Trophoblast cell (in vitro differentiated cells and primary cell): ENCODE measurements around the gene ZBTB21.

Experiments used
- DNase-seq, 2 donors: peaks; one replicate each; pipeline ENCODE4 v3.0.0-alpha.2; 2016
- H2AFZ ChIP-seq: 2 replicates; pipeline ENCODE4 v1.6.1; 2013; ENCODE audit warnings: low read length, moderate library complexity, mild to moderate bottlenecking; ENCODE audit not compliant: insufficient read depth, poor library complexity
- H2AK5ac ChIP-seq: 2 replicates; pipeline ENCODE4 v1.6.1; 2013; ENCODE audit warnings: mild to moderate bottlenecking, low read length
- H2BK120ac ChIP-seq: 2 replicates; pipeline ENCODE4 v1.6.1; 2013; ENCODE audit warnings: low read length, mild to moderate bottlenecking, moderate library complexity; ENCODE audit not compliant: insufficient read depth, poor library complexity
- H2BK12ac ChIP-seq: 2 replicates; pipeline ENCODE4 v1.6.1; 2013; ENCODE audit warnings: mild to moderate bottlenecking, low read length, moderate library complexity
- H2BK5ac ChIP-seq: 2 replicates; pipeline ENCODE4 v1.6.1; 2013; ENCODE audit warnings: low read length, low read depth, moderate library complexity, mild to moderate bottlenecking; ENCODE audit not compliant: poor library complexity
- H3K14ac ChIP-seq: 2 replicates; pipeline ENCODE4 v1.6.1; 2013; ENCODE audit warnings: mild to moderate bottlenecking, low read length
- H3K18ac ChIP-seq: 2 replicates; pipeline ENCODE4 v1.6.1; 2013; ENCODE audit warnings: mild to moderate bottlenecking, low read length
- H3K23ac ChIP-seq: 2 replicates; pipeline ENCODE4 v1.6.1; 2013; ENCODE audit warnings: low read length
- H3K27ac ChIP-seq: 2 replicates; pipeline ENCODE4 v1.5.1; 2013; ENCODE audit warnings: low read depth, mild to moderate bottlenecking, inconsistent platforms, low read length, moderate library complexity
- H3K27me3 ChIP-seq: 2 replicates; pipeline ENCODE4 v1.6.1; 2013; ENCODE audit warnings: inconsistent platforms, mild to moderate bottlenecking, low read length, moderate library complexity; ENCODE audit not compliant: insufficient read depth
- H3K36me3 ChIP-seq, 2 experiments: 1 replicate in 1 of 2; 2 replicates in 1 of 2; pipeline ENCODE4 v1.6.1; 2013; ENCODE audit warnings: low read length in 2 of 2, mild to moderate bottlenecking in 2 of 2, moderate library complexity in 1 of 2; ENCODE audit not compliant: insufficient read depth in 2 of 2, control insufficient read depth in 1 of 2
- H3K4ac ChIP-seq: 2 replicates; pipeline ENCODE4 v1.6.1; 2013; ENCODE audit warnings: low read depth, mild to moderate bottlenecking, low read length, moderate library complexity
- H3K4me1 ChIP-seq, 2 experiments: 1 replicate in 1 of 2; 2 replicates in 1 of 2; pipeline ENCODE4 v1.6.1; 2013; ENCODE audit warnings: low read length in 2 of 2, mild to moderate bottlenecking in 2 of 2, moderate library complexity in 1 of 2; ENCODE audit not compliant: insufficient read depth in 2 of 2, control insufficient read depth in 1 of 2
- H3K4me2 ChIP-seq: 2 replicates; pipeline ENCODE4 v1.6.1; 2013; ENCODE audit warnings: inconsistent platforms, mild to moderate bottlenecking, low read length, moderate library complexity
- H3K4me3 ChIP-seq: 2 replicates; pipeline ENCODE4 v1.5.1; 2013; ENCODE audit warnings: mild to moderate bottlenecking, low read depth, low read length, inconsistent platforms
- H3K79me1 ChIP-seq: one replicate; pipeline ENCODE4 v1.6.1; 2013; ENCODE audit warnings: low read length
- H3K79me2 ChIP-seq: 2 replicates; pipeline ENCODE4 v1.6.1; 2013; ENCODE audit warnings: low read length, mild to moderate bottlenecking; ENCODE audit not compliant: control insufficient read depth, insufficient read depth, poor library complexity
- H3K9ac ChIP-seq: 2 replicates; pipeline ENCODE4 v1.6.1; 2013; ENCODE audit warnings: mild to moderate bottlenecking, low read length
- H3K9me3 ChIP-seq: 2 replicates; pipeline ENCODE4 v1.6.1; 2013; ENCODE audit warnings: low read depth, mild to moderate bottlenecking, control low read depth, inconsistent platforms, low read length; ENCODE audit not compliant: insufficient read depth
- H4K12ac ChIP-seq: 2 replicates; pipeline ENCODE4 v1.6.1; 2013; ENCODE audit warnings: low read depth, mild to moderate bottlenecking, low read length, moderate library complexity
- H4K8ac ChIP-seq: 2 replicates; pipeline ENCODE4 v1.6.1; 2013; ENCODE audit warnings: low read depth, mild to moderate bottlenecking, low read length, moderate library complexity
- H4K91ac ChIP-seq: one replicate; pipeline ENCODE4 v1.6.1; 2013; ENCODE audit warnings: low read depth, mild to moderate bottlenecking, low read length, moderate library complexity
- WGBS: extraction: QIAGEN DNeasy Blood & Tissue Kit; methylation state at CpG from one replicate; pipeline ENCODE4 v1.1.7; 2013; ENCODE audit warnings: missing lambda C conversion rate; ENCODE audit not compliant: insufficient read length, insufficient coverage; ENCODE audit errors: extremely low coverage; 5-methylcytosine and 5-hydroxymethylcytosine counted together

ZBTB21 gene

DNA sequence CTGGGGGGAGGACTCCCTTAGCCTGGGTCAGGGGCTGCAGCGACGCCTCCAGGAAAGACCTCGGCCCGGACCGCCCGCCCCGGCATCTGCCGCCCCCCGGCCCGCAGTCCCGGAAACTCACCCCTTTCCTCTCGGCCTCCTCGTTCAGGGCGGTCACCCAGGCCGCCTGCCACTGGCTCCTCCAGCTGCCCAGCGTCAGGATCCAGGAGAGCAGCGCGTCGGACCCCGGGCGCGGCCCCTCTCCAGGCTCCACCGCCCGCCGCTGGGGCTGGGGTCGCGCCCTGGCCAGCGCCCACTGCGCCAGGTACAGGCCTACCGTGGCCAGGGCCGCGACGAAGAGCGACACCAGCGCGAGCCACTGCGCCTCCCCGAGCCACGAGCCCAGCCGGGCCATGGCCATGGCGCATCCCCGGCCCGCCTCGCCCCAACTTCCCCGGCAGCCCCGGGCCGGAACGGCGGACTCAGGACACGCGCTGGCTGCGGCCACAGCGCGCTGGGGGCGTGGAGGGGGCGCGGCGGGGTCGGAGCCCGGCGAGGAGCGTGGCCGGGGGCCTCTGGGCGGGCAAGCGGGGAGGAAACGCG, 56.8 kb downstream of the ZBTB21 start:
- H4K8ac ChIP-seq, result peak overlapping the region; percentile 45
- no peak overlapping the region for H3K23ac ChIP-seq
- H3K79me2 ChIP-seq, result peaks cover 3% of the 10 kb centered on the region
- peaks cover 13 to 31% of the 10 kb centered on the region in 2 experiments for H3K4me1 ChIP-seq
- no peaks in the 10 kb centered on the region for H3K27me3 ChIP-seq
- peak overlapping the region; percentile 9 for H2AK5ac ChIP-seq
- H4K12ac ChIP-seq, result no peak overlapping the region
- whole genome bisulfite sequencing, result no CpG with 5 or more reads among the region's 67 CpGs
- peaks cover 4% of the 10 kb centered on the region for H3K9me3 ChIP-seq
- peak overlapping the region; percentile 58 for H3K18ac ChIP-seq
- H3K79me1 ChIP-seq, result peaks cover 3% of the 10 kb centered on the region
- no peak overlapping the region for H2BK5ac ChIP-seq
- H3K4ac ChIP-seq, result peak overlapping the region; percentile 10
- H3K27ac ChIP-seq, result no peak overlapping the region
- no peak overlapping the region for H2BK120ac ChIP-seq
- H3K4me3 ChIP-seq, result peak overlapping the region; percentile 72
- peak overlapping the region; percentile 52 for H2AFZ ChIP-seq
- no peak overlapping the region for H3K9ac ChIP-seq
- H3K36me3 ChIP-seq, result no peaks in the 10 kb centered on the region
- no peak for DNase-seq
- H4K91ac ChIP-seq, result peak overlapping the region; percentile 52
- peak overlapping the region; percentile 25 for H2BK12ac ChIP-seq
- peak overlapping the region; percentile 48 for H3K14ac ChIP-seq
- H3K4me2 ChIP-seq, result peak overlapping the region; percentile 89

DNA sequence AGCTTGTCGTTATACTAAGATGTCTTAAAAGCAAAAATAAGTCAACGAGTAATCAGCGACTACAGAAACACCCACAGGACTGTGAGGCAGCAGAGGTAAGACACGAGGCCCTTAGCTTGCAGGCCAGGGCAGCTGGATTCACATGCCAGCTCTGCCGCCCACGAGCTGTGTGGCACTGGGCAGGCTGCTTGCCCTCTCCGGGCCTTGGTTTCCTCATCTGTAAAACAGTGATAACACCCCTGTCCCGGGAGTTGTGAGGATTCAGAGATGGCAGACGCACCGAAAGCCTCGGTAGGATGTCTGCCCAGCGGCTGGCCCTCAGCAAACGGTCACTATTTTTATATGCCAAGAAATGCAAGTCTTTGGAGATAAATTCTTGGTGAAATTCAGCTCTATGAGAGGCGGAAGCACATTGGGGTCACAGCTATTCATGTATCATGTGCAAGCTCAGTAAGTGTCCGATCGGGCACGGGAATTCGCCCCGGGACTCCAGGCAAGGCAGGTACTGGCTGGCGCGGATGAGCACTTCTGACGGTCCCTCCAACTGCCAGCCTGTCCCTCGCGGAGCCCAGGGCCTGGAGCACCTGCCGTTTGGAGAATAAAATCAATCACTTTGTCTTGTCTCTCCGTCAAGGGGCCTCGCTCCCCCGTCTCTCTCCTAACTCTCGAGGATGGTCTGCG, 57.5 kb downstream of the ZBTB21 start:
- no peak overlapping the region for H3K9ac ChIP-seq
- no peak overlapping the region for H3K14ac ChIP-seq
- no peak overlapping the region for H2AK5ac ChIP-seq
- H3K27ac ChIP-seq, result no peak overlapping the region
- peak overlapping the region; percentile 89 for H3K4me2 ChIP-seq
- H2BK120ac ChIP-seq, result no peak overlapping the region
- H3K79me1 ChIP-seq, result peaks cover 3% of the 10 kb centered on the region
- H3K23ac ChIP-seq, result no peak overlapping the region
- peak in 1 of 2 donors; percentile 21 for DNase-seq
- H3K4me3 ChIP-seq, result no peak overlapping the region
- no CpG with 5 or more reads among the region's 30 CpGs for WGBS
- no peak overlapping the region for H4K8ac ChIP-seq
- peaks cover 3% of the 10 kb centered on the region for H3K79me2 ChIP-seq
- H3K9me3 ChIP-seq, result peaks cover 4% of the 10 kb centered on the region
- no peak overlapping the region for H2BK5ac ChIP-seq
- peak overlapping the region; percentile 52 for H2AFZ ChIP-seq
- no peak overlapping the region for H3K18ac ChIP-seq
- no peak overlapping the region for H4K12ac ChIP-seq
- no peak overlapping the region for H2BK12ac ChIP-seq
- H3K4me1 ChIP-seq, result peaks cover 10 to 27% of the 10 kb centered on the region in 2 experiments
- no peaks in the 10 kb centered on the region for H3K36me3 ChIP-seq
- H3K27me3 ChIP-seq, result no peaks in the 10 kb centered on the region
- H4K91ac ChIP-seq, result no peak overlapping the region
- no peak overlapping the region for H3K4ac ChIP-seq

DNA sequence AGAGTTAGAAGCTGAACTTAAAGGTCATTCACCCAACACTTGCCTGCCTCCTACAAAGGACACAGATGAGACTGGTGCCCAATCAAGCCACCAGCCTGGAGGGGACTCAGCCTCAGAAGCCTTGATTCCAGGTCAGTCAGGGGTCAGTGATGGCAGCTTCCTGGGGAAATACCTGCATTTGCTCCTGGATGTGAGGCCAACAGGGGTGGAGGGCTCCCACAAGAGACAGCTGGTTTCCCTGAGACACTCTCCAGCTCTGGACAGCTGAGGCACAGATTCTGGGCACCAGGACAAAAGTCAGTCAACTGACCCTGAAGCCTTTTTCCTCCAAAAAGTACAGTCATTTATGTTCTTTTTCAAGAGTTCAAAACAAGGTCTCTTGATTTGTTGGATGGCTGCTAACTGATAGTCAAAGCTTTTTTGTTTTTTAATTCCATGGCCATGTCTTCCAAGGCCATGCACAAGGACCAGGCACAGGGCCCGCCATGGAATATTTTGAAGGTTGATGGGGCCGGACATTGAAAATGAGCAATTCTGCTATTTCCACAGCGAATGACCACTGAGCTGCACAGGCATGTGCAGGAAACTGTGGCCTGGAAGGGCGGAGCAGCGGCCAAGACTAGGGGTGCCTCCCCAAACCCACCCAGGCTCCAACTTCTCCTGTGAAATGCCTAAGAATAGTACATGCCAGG, 58.1 kb downstream of the ZBTB21 start:
- no peak for DNase-seq
- Histone ChIP-seq H3K4me1 (peaks cover 7 to 22% of the 10 kb centered on the region in 2 experiments), H3K9ac (no peak overlapping the region), H2BK5ac (no peak overlapping the region), H3K79me2 (peaks cover 3% of the 10 kb centered on the region), H3K18ac (no peak overlapping the region), H3K79me1 (peaks cover 3% of the 10 kb centered on the region), H3K27ac (no peak overlapping the region), H2AFZ (no peak overlapping the region), H3K14ac (no peak overlapping the region), H4K12ac (no peak overlapping the region), H3K23ac (no peak overlapping the region), H4K91ac (no peak overlapping the region), H2BK120ac (no peak overlapping the region), H3K9me3 (peaks cover 4% of the 10 kb centered on the region), H2BK12ac (no peak overlapping the region), H3K4me3 (no peak overlapping the region), H3K36me3 (no peaks in the 10 kb centered on the region), H3K27me3 (no peaks in the 10 kb centered on the region), H3K4ac (no peak overlapping the region), H2AK5ac (no peak overlapping the region), H4K8ac (no peak overlapping the region), H3K4me2 (no peak overlapping the region)
- WGBS, result no CpG with 5 or more reads among the region's 5 CpGs

DNA sequence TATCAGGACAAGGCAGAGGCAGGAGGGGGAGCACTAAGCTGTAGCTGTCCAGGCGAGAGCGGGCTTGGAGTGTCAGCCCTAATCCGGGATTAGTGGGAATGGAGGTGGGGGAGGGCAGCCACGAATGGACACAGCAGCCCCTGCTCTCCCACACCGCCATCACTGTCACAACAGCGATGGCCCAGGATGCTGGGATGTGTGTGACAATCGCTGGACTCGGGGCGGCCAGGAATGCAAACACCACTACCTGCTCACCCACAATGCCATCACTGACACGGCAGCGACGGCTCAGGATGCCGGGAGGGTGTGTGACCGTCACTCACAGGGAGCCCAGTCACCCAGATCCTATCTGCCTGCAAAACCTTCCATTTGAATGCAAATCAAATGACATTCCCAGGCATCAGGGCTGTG, 59.2 kb downstream of the ZBTB21 start:
- H2BK5ac ChIP-seq, result no peak overlapping the region
- no peak overlapping the region for H2AFZ ChIP-seq
- no peak overlapping the region for H3K4ac ChIP-seq
- DNase-seq, result no peak
- H4K91ac ChIP-seq, result no peak overlapping the region
- no peak overlapping the region for H3K23ac ChIP-seq
- peaks cover 4% of the 10 kb centered on the region for H3K9me3 ChIP-seq
- H3K9ac ChIP-seq, result no peak overlapping the region
- H3K36me3 ChIP-seq, result no peaks in the 10 kb centered on the region
- no peak overlapping the region for H2BK120ac ChIP-seq
- no peak overlapping the region for H3K14ac ChIP-seq
- no peaks in the 10 kb centered on the region for H3K27me3 ChIP-seq
- no peak overlapping the region for H2AK5ac ChIP-seq
- no peak overlapping the region for H4K12ac ChIP-seq
- H3K79me2 ChIP-seq, result peaks cover 3% of the 10 kb centered on the region
- H3K79me1 ChIP-seq, result peaks cover 3% of the 10 kb centered on the region
- no peak overlapping the region for H4K8ac ChIP-seq
- no peak overlapping the region for H3K4me2 ChIP-seq
- WGBS, result no CpG with 5 or more reads among the region's 14 CpGs
- no peak overlapping the region for H2BK12ac ChIP-seq
- H3K4me3 ChIP-seq, result no peak overlapping the region
- peaks cover 5 to 16% of the 10 kb centered on the region in 2 experiments for H3K4me1 ChIP-seq
- no peak overlapping the region for H3K27ac ChIP-seq
- no peak overlapping the region for H3K18ac ChIP-seq
